Caco-2 (cell line): Measurements from ENCODE around the gene HPX. TPM values are rescaled to one million over a fixed set of nuclear protein-coding genes. Genes with fewer than 3 reads are reported as not detected.
A peak's percentile ranks its signal among the peaks of the same experiment; 100 is the strongest.

ENCODE experiments used
- BruUV-seq: library from RNA; stranded (reverse); fragments of 400-500 nt; replicated peaks from 2 replicates; lab custom pipeline; 2021; lab: Mats Ljungman, UMichigan
- CTCF ChIA-PET: fragments of 300-600 bp; sonication (Branson Sonifier 250); formaldehyde crosslinking; loops from one replicate; lab custom pipeline; 2022; ENCODE audit warnings: antibody characterized with exemption; lab: Charles Lee
- POLR2A ChIA-PET: fragments of 300-600 bp; sonication (Branson Sonifier 250); formaldehyde crosslinking; loops from one replicate; lab custom pipeline; 2022; ENCODE audit warnings: antibody characterized with exemption; lab: Charles Lee
- DNase-seq, 2 experiments: peaks; one replicate each; pipeline versions ENCODE4 v3.0.0 to v3.0.0-alpha.2; 2020 to 2022
- H3K27me3 ChIP-seq: replicated peaks from 2 replicates; pipeline ENCODE4 v1.6.0; 2011; ENCODE audit warnings: low read length; ENCODE audit not compliant: control insufficient read depth, insufficient read depth
- H3K36me3 ChIP-seq: 2 replicates; pipeline ENCODE4 v1.5.1; 2011; ENCODE audit warnings: low read length; ENCODE audit not compliant: control insufficient read depth, insufficient read depth
- H3K4me1 ChIP-seq: fragments of 250-450 bp; sonication (Bioruptor Pico); 2 replicates; pipeline ENCODE4 v1.5.1; 2020; ENCODE audit warnings: mild to moderate bottlenecking
- H3K4me3 ChIP-seq: 2 replicates; pipeline ENCODE4 v1.5.1; 2011; ENCODE audit warnings: low read depth, mild to moderate bottlenecking, control low read depth, low read length
- H3K9me3 ChIP-seq: fragments of 250-450 bp; sonication (Bioruptor Pico); 2 replicates; pipeline ENCODE4 v1.5.1; 2020; ENCODE audit warnings: mild to moderate bottlenecking, moderate library complexity
- H3K27ac Mint-ChIP-seq: one replicate; pipeline ENCODE4 v1.8.0; 2022; ENCODE audit warnings: mixed read lengths; ENCODE audit not compliant: unreplicated experiment
- H3K27me3 Mint-ChIP-seq: one replicate; pipeline ENCODE4 v1.8.0; 2022; ENCODE audit warnings: mixed read lengths; ENCODE audit not compliant: insufficient read depth, unreplicated experiment
- H3K36me3 Mint-ChIP-seq: one replicate; pipeline ENCODE4 v1.8.0; 2022; ENCODE audit warnings: mild to moderate bottlenecking, mixed read lengths; ENCODE audit not compliant: insufficient read depth, unreplicated experiment
- H3K4me1 Mint-ChIP-seq: one replicate; pipeline ENCODE4 v1.8.0; 2022; ENCODE audit warnings: low read depth, mixed read lengths; ENCODE audit not compliant: unreplicated experiment
- H3K4me3 Mint-ChIP-seq: one replicate; pipeline ENCODE4 v1.8.0; 2022; ENCODE audit warnings: mild to moderate bottlenecking, moderate library complexity, mixed read lengths; ENCODE audit not compliant: unreplicated experiment
- H3K9me3 Mint-ChIP-seq: one replicate; pipeline ENCODE4 v1.8.0; 2022; ENCODE audit warnings: mixed read lengths; ENCODE audit not compliant: unreplicated experiment
- CTCF ChIP-seq, 2 experiments: fragments of 200-600 bp in 1 of 2; IDR thresholded peaks; 1 replicate in 1 of 2; 2 replicates in 1 of 2; pipeline versions ENCODE4 v1.5.1 to v1.8.0; 2011 to 2022; ENCODE audit warnings: antibody characterized with exemption in 1 of 2, control low read depth in 1 of 2, inconsistent platforms in 1 of 2, low read depth in 1 of 2, low read length in 1 of 2, mild to moderate bottlenecking in 1 of 2, moderate library complexity in 1 of 2; ENCODE audit not compliant: insufficient read depth in 1 of 2, severe bottlenecking in 1 of 2, unreplicated experiment in 1 of 2
- intact Hi-C: fragments of 100-400 bp; cut with micrococcal nuclease; formaldehyde crosslinking; loops from one replicate; pipeline ENCODE4 v1.10.0; 2022; ENCODE audit not compliant: unreplicated experiment
- total RNA-seq: library from RNA; stranded (reverse); gene quantifications from 2 replicates; pipeline ENCODE4 v1.2.3, GENCODE V29; 2022

Gene HPX
- total RNA-seq, 1 experiment from 2014 or later, result 10.7 TPM

- Histone ChIP-seq H3K36me3 (peaks cover 10% of the 10 kb centered on the region; the same call in 1 of the 2 replicates), H3K9me3 (no peaks in the 10 kb centered on the region), H3K4me1 (peaks cover 42% of the 10 kb centered on the region), H3K27me3 (no peaks in the 10 kb centered on the region), H3K4me3 (peak overlapping the region; percentile 88)
- peaks cover 82% of the 10 kb centered on the region for H3K36me3 Mint-ChIP-seq
- TF ChIP-seq CTCF (IDR thresholded peaks at IDR 0.05; ENCODE audit: insufficient read depth in 1 of 2, low read depth in 1 of 2, low read length in 1 of 2, severe bottlenecking in 1 of 2, unreplicated experiment in 1 of 2), result no peak
- peaks cover 32% of the 10 kb centered on the region for H3K4me1 Mint-ChIP-seq
- TSS peak; percentile 49 for BruUV-seq
- peak overlapping the region; percentile 97 for H3K4me3 Mint-ChIP-seq
- POLR2A ChIA-PET, result interaction anchor here (1.0 to 1.8 kb wide), 2 partner anchors 90 to 131 kb away, joined by 6 to 17 read pairs; partner anchors contain the start of genes SMPD1 and TAF10
- H3K27ac Mint-ChIP-seq, result peak overlapping the region; percentile 99
- CTCF ChIA-PET, result interaction anchor here (1.0 kb wide), 1 partner anchor 91 kb away, joined by 4 read pairs; no protein-coding TSS in a partner anchor
- intact Hi-C loops, result loop anchor here (5.0 kb wide), 1 partner anchor 248 kb away; the partner anchor contains the start of gene FHIP1B
- H3K9me3 Mint-ChIP-seq, result no peaks in the 10 kb centered on the region
- no peaks in the 10 kb centered on the region for H3K27me3 Mint-ChIP-seq
- no peak for DNase-seq
Measured at GRCh38 chr11:6480299-6480914, 39.6 kb upstream of the HPX start.

- H3K27ac Mint-ChIP-seq, result no peak overlapping the region
- intact Hi-C loops, result no loop called here
- Histone ChIP-seq H3K4me3 (no peak overlapping the region), H3K9me3 (no peaks in the 10 kb centered on the region), H3K4me1 (peaks cover 37% of the 10 kb centered on the region), H3K36me3 (0 out of 2 replicates have a peak, but pooled peaks cover 8% of the 10 kb centered on the region), H3K27me3 (no peaks in the 10 kb centered on the region)
- no peaks in the 10 kb centered on the region for H3K9me3 Mint-ChIP-seq
- H3K4me1 Mint-ChIP-seq, result peaks cover 35% of the 10 kb centered on the region
- POLR2A ChIA-PET, result interaction anchor here (0.8 to 1.5 kb wide), 2 partner anchors 8 to 87 kb away, joined by 10 to 13 read pairs; partner anchors contain the start of gene SMPD1
- no peak for TF ChIP-seq CTCF (IDR thresholded peaks at IDR 0.05; ENCODE audit: insufficient read depth in 1 of 2, low read depth in 1 of 2, low read length in 1 of 2, severe bottlenecking in 1 of 2, unreplicated experiment in 1 of 2)
- CTCF ChIA-PET, result interaction anchor here (0.5 to 3.3 kb wide), 5 partner anchors 22 to 115 kb away, joined by 3 to 7 read pairs (median 4); no protein-coding TSS in a partner anchor
- BruUV-seq, result no TSS peak
- H3K27me3 Mint-ChIP-seq, result no peaks in the 10 kb centered on the region
- H3K4me3 Mint-ChIP-seq, result no peak overlapping the region
- peaks cover 78% of the 10 kb centered on the region for H3K36me3 Mint-ChIP-seq
- DNase-seq, result no peak
Measured at GRCh38 chr11:6476571-6476970, 35.8 kb upstream of the HPX start.

- no peak for DNase-seq
- H3K27ac Mint-ChIP-seq, result peak overlapping the region; percentile 62
- intact Hi-C loops, result loop anchor here (2.0 kb wide), 2 partner anchors 85 to 129 kb away; partner anchors contain the start of gene SMPD1
- no peaks in the 10 kb centered on the region for H3K9me3 ChIP-seq
- no peaks in the 10 kb centered on the region for H3K9me3 Mint-ChIP-seq
- peaks cover 35% of the 10 kb centered on the region for H3K4me1 Mint-ChIP-seq
- no peak overlapping the region for H3K4me3 Mint-ChIP-seq
- TF ChIP-seq CTCF (IDR thresholded peaks at IDR 0.05; ENCODE audit: insufficient read depth in 1 of 2, low read depth in 1 of 2, low read length in 1 of 2, severe bottlenecking in 1 of 2, unreplicated experiment in 1 of 2), result no peak
- peaks cover 37% of the 10 kb centered on the region for H3K4me1 ChIP-seq
- H3K27me3 ChIP-seq, result no peaks in the 10 kb centered on the region
- H3K36me3 ChIP-seq, result 0 out of 2 replicates have a peak, but pooled peaks cover 8% of the 10 kb centered on the region
- H3K36me3 Mint-ChIP-seq, result peaks cover 72% of the 10 kb centered on the region
- POLR2A ChIA-PET, result interaction anchor here (0.7 to 1.6 kb wide), 6 partner anchors 9 to 136 kb away, joined by 4 to 13 read pairs (median 6); partner anchors contain the start of genes SMPD1 and TAF10
- CTCF ChIA-PET, result interaction anchor here (0.6 to 3.5 kb wide), 6 partner anchors 22 to 115 kb away, joined by 3 to 19 read pairs (median 4); no protein-coding TSS in a partner anchor
- no peaks in the 10 kb centered on the region for H3K27me3 Mint-ChIP-seq
- no peak overlapping the region for H3K4me3 ChIP-seq
- no TSS peak for BruUV-seq
Measured at GRCh38 chr11:6475936-6476335, 35.1 kb upstream of the HPX start.
